Measurements from ENCODE around the gene GJB1.

DNA sequence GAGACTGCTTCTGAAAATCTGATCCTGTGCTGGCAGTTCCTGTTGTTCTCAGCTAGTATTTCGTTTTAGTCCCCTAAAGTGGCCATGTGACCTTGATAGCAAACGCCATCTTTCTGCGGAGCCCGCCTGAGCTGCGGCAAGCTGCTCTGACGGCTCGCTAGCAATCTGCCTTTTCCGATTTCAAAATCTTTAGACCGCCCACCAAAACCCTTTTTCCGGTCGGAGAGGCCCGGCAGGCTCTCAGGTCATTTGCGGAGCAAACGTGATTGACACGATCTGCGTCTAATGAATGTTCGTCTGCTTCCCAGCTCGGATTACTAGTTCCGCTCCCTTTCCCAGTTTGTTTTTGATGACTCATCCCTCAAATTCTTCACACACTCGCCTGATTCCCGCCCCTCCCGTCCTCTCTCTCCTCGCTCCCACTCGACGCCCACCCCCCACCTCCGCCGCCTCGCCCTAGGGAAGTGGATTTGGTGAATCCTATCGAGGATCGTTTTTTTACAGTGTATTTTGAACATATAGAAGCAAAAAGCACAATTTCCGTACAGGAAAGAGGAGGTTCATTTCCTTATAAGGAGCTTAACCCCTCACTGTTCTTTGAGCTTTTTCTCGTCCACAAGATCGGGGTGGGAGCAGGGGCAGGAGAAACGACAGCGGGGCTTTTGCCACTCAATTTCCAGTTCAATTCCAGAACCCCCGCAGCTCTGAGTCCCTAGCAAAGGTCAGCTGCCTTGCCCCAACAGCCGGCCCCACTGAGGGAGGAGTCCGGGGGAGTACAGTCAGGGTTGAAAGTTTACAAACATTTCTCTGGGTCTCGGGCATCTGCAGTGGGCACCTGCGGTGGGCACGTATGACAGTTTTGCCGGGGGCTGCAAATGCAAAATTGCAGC, 40.9 kb upstream of the GJB1 start:
- TF ChIP-seq, protein P1, sequence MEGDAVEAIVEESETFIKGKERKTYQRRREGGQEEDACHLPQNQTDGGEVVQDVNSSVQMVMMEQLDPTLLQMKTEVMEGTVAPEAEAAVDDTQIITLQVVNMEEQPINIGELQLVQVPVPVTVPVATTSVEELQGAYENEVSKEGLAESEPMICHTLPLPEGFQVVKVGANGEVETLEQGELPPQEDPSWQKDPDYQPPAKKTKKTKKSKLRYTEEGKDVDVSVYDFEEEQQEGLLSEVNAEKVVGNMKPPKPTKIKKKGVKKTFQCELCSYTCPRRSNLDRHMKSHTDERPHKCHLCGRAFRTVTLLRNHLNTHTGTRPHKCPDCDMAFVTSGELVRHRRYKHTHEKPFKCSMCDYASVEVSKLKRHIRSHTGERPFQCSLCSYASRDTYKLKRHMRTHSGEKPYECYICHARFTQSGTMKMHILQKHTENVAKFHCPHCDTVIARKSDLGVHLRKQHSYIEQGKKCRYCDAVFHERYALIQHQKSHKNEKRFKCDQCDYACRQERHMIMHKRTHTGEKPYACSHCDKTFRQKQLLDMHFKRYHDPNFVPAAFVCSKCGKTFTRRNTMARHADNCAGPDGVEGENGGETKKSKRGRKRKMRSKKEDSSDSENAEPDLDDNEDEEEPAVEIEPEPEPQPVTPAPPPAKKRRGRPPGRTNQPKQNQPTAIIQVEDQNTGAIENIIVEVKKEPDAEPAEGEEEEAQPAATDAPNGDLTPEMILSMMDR (IDR thresholded peaks at IDR 0.05; ENCODE audit: poor library complexity, severe bottlenecking), result no peak
- TF ChIP-seq, protein P2, sequence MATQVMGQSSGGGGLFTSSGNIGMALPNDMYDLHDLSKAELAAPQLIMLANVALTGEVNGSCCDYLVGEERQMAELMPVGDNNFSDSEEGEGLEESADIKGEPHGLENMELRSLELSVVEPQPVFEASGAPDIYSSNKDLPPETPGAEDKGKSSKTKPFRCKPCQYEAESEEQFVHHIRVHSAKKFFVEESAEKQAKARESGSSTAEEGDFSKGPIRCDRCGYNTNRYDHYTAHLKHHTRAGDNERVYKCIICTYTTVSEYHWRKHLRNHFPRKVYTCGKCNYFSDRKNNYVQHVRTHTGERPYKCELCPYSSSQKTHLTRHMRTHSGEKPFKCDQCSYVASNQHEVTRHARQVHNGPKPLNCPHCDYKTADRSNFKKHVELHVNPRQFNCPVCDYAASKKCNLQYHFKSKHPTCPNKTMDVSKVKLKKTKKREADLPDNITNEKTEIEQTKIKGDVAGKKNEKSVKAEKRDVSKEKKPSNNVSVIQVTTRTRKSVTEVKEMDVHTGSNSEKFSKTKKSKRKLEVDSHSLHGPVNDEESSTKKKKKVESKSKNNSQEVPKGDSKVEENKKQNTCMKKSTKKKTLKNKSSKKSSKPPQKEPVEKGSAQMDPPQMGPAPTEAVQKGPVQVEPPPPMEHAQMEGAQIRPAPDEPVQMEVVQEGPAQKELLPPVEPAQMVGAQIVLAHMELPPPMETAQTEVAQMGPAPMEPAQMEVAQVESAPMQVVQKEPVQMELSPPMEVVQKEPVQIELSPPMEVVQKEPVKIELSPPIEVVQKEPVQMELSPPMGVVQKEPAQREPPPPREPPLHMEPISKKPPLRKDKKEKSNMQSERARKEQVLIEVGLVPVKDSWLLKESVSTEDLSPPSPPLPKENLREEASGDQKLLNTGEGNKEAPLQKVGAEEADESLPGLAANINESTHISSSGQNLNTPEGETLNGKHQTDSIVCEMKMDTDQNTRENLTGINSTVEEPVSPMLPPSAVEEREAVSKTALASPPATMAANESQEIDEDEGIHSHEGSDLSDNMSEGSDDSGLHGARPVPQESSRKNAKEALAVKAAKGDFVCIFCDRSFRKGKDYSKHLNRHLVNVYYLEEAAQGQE (IDR thresholded peaks at IDR 0.05; ENCODE audit: borderline replicate concordance), result peak; percentile 75
- TF ChIP-seq EZH2 (IDR thresholded peaks at IDR 0.05; ENCODE audit: borderline replicate concordance, insufficient read depth, low read length, poor library complexity, severe bottlenecking) (no peak), SMC3 (conservative IDR thresholded peaks at IDR 0.05; ENCODE audit: poor library complexity) (no peak)
